H9 (cell line): ENCODE results near the gene DNAJC11. TPM values are rescaled to one million over a fixed set of nuclear protein-coding genes. Genes with fewer than 3 reads are reported as not detected.

ENCODE experiments used
- DNase-seq: peaks from one replicate; pipeline ENCODE4 v3.0.0-alpha.2; 2017
- H2AFZ ChIP-seq: one replicate; pipeline ENCODE4 v1.6.1; 2013; ENCODE audit warnings: mild to moderate bottlenecking, low read length, control low read depth, moderate library complexity
- H2AK5ac ChIP-seq: 2 replicates; pipeline ENCODE4 v1.6.1; 2013; ENCODE audit warnings: low read length, control low read depth, mixed read lengths; ENCODE audit not compliant: insufficient read length
- H2BK120ac ChIP-seq: one replicate; pipeline ENCODE4 v1.6.1; 2013; ENCODE audit warnings: low read depth, mild to moderate bottlenecking, low read length, control low read depth, inconsistent platforms; ENCODE audit not compliant: poor library complexity, severe bottlenecking
- H2BK12ac ChIP-seq: 2 replicates; pipeline ENCODE4 v1.6.1; 2013; ENCODE audit warnings: low read length, control low read depth, mixed read lengths, low read depth; ENCODE audit not compliant: insufficient read length
- H2BK15ac ChIP-seq: 2 replicates; pipeline ENCODE4 v1.6.1; 2013; ENCODE audit warnings: low read depth, low read length, control low read depth
- H2BK20ac ChIP-seq: one replicate; pipeline ENCODE4 v1.6.1; 2013; ENCODE audit warnings: low read depth, mild to moderate bottlenecking, low read length, control low read depth, inconsistent platforms; ENCODE audit not compliant: poor library complexity, severe bottlenecking
- H2BK5ac ChIP-seq: 2 replicates; pipeline ENCODE4 v1.6.1; 2013; ENCODE audit warnings: low read length, control low read depth, mixed read lengths; ENCODE audit not compliant: insufficient read length
- H3K14ac ChIP-seq: 2 replicates; pipeline ENCODE4 v1.6.1; 2013; ENCODE audit warnings: low read length, control low read depth; ENCODE audit not compliant: insufficient read depth
- H3K18ac ChIP-seq: 2 replicates; pipeline ENCODE4 v1.6.1; 2013; ENCODE audit warnings: low read depth, mild to moderate bottlenecking, mixed read lengths, low read length, control low read depth; ENCODE audit not compliant: insufficient read length
- H3K23ac ChIP-seq: 2 replicates; pipeline ENCODE4 v1.6.1; 2013; ENCODE audit warnings: low read length, control low read depth, mixed read lengths, low read depth; ENCODE audit not compliant: insufficient read length
- H3K23me2 ChIP-seq: 2 replicates; pipeline ENCODE4 v1.6.1; 2013; ENCODE audit warnings: low read depth, mild to moderate bottlenecking, mixed read lengths, low read length, control low read depth; ENCODE audit not compliant: insufficient read length, poor library complexity, severe bottlenecking
- H3K27ac ChIP-seq: 2 replicates; pipeline ENCODE4 v1.5.1; 2013; ENCODE audit warnings: low read length, control low read depth, mixed read lengths, low read depth; ENCODE audit not compliant: insufficient read length
- H3K27me3 ChIP-seq: 2 replicates; pipeline ENCODE4 v1.6.1; 2013; ENCODE audit warnings: low read length, control low read depth, inconsistent platforms; ENCODE audit not compliant: insufficient read depth
- H3K4ac ChIP-seq: 2 replicates; pipeline ENCODE4 v1.6.1; 2013; ENCODE audit warnings: low read depth, mild to moderate bottlenecking, control low read depth, inconsistent platforms, low read length, moderate library complexity
- H3K4me1 ChIP-seq: 2 replicates; pipeline ENCODE4 v1.6.1; 2013; ENCODE audit warnings: low read length, control low read depth, inconsistent platforms; ENCODE audit not compliant: insufficient read depth
- H3K4me2 ChIP-seq: 2 replicates; pipeline ENCODE4 v1.6.1; 2013; ENCODE audit warnings: low read length, control low read depth, mixed read lengths; ENCODE audit not compliant: insufficient read length, insufficient read depth
- H3K56ac ChIP-seq: 2 replicates; pipeline ENCODE4 v1.6.1; 2013; ENCODE audit warnings: low read depth, mild to moderate bottlenecking, mixed read lengths, low read length, control low read depth; ENCODE audit not compliant: insufficient read length
- H3K79me1 ChIP-seq: 2 replicates; pipeline ENCODE4 v1.6.1; 2013; ENCODE audit warnings: low read depth, mild to moderate bottlenecking, moderate library complexity, low read length, control low read depth, inconsistent platforms; ENCODE audit not compliant: insufficient read depth, poor library complexity, severe bottlenecking
- H3K79me2 ChIP-seq: 2 replicates; pipeline ENCODE4 v1.6.1; 2013; ENCODE audit warnings: low read length, control low read depth, inconsistent platforms; ENCODE audit not compliant: insufficient read depth
- H3K9ac ChIP-seq: 2 replicates; pipeline ENCODE4 v1.6.1; 2013; ENCODE audit warnings: low read length, control low read depth, mixed read lengths; ENCODE audit not compliant: insufficient read length; ENCODE audit errors: extremely low read depth
- H3K9me3 ChIP-seq: one replicate; pipeline ENCODE4 v1.6.1; 2013; ENCODE audit warnings: low read depth, low read length, inconsistent platforms; ENCODE audit not compliant: control insufficient read depth
- H3T11ph ChIP-seq: one replicate; pipeline ENCODE4 v1.6.1; 2013; ENCODE audit warnings: mild to moderate bottlenecking, low read length, control low read depth, inconsistent platforms
- H4K20me1 ChIP-seq: one replicate; pipeline ENCODE4 v1.6.1; 2013; ENCODE audit not compliant: control insufficient read depth, insufficient read length, insufficient read depth
- H4K5ac ChIP-seq: 2 replicates; pipeline ENCODE4 v1.6.1; 2013; ENCODE audit warnings: low read depth, mild to moderate bottlenecking, mixed read lengths, low read length, control low read depth; ENCODE audit not compliant: insufficient read length
- H4K8ac ChIP-seq: replicated peaks from 2 replicates; pipeline ENCODE4 v1.6.1; 2013; ENCODE audit warnings: low read length, control low read depth, mixed read lengths, low read depth; ENCODE audit not compliant: insufficient read length
- H4K91ac ChIP-seq: 2 replicates; pipeline ENCODE4 v1.6.1; 2013; ENCODE audit warnings: low read depth, mild to moderate bottlenecking, moderate library complexity, mixed read lengths, low read length, control low read depth; ENCODE audit not compliant: insufficient read length
- H3K27ac Mint-ChIP-seq, 3 experiments: 2 replicates in 2 of 3; 3 replicates in 1 of 3; pipeline ENCODE4 v1.8.0; 2020 to 2021; ENCODE audit warnings: mixed read lengths in 3 of 3, mild to moderate bottlenecking in 1 of 3, moderate library complexity in 1 of 3
- H3K27me3 Mint-ChIP-seq: 2 replicates; pipeline ENCODE4 v1.8.0; 2021; ENCODE audit warnings: low read depth, mild to moderate bottlenecking, moderate library complexity, mixed read lengths
- H3K36me3 Mint-ChIP-seq, 3 experiments: 2 replicates in 2 of 3; 3 replicates in 1 of 3; pipeline ENCODE4 v1.8.0; 2020 to 2021; ENCODE audit warnings: low read depth in 3 of 3, mixed read lengths in 3 of 3; ENCODE audit not compliant: insufficient read depth in 1 of 3
- H3K4me1 Mint-ChIP-seq, 2 experiments: 2 replicates each; pipeline ENCODE4 v1.8.0; 2020; ENCODE audit warnings: mixed read lengths in 2 of 2
- H3K4me3 Mint-ChIP-seq, 2 experiments: 2 replicates in 1 of 2; 3 replicates in 1 of 2; pipeline ENCODE4 v1.8.0; 2020 to 2021; ENCODE audit warnings: mild to moderate bottlenecking in 2 of 2, mixed read lengths in 2 of 2, moderate library complexity in 1 of 2
- H3K9me3 Mint-ChIP-seq, 2 experiments: 2 replicates in 1 of 2; 3 replicates in 1 of 2; pipeline ENCODE4 v1.8.0; 2020; ENCODE audit warnings: mild to moderate bottlenecking in 2 of 2, mixed read lengths in 2 of 2, moderate library complexity in 1 of 2
- WGBS: extraction: QIAGEN DNeasy Blood & Tissue Kit; methylation state at CpG from one replicate; pipeline ENCODE4 v1.1.7; 2013; ENCODE audit warnings: missing lambda C conversion rate, low lambda C conversion rate, mixed read lengths; ENCODE audit not compliant: insufficient read length; ENCODE audit errors: extremely low coverage; 5-methylcytosine and 5-hydroxymethylcytosine counted together
- total RNA-seq: library from RNA; stranded (reverse); gene quantifications from 2 replicates; pipeline ENCODE4 v1.2.1, GENCODE V29; 2021
- TF ChIP-seq, protein P1 (sequence below): fragments of 200-600 bp; sonication (generic); conservative IDR thresholded peaks from 3 replicates; pipeline ENCODE4 v1.8.0; 2021; ENCODE audit warnings: antibody characterized with exemption, mild to moderate bottlenecking

The DNAJC11 gene
- total RNA-seq, 1 experiment from 2014 or later, result 88.5 TPM

DNA sequence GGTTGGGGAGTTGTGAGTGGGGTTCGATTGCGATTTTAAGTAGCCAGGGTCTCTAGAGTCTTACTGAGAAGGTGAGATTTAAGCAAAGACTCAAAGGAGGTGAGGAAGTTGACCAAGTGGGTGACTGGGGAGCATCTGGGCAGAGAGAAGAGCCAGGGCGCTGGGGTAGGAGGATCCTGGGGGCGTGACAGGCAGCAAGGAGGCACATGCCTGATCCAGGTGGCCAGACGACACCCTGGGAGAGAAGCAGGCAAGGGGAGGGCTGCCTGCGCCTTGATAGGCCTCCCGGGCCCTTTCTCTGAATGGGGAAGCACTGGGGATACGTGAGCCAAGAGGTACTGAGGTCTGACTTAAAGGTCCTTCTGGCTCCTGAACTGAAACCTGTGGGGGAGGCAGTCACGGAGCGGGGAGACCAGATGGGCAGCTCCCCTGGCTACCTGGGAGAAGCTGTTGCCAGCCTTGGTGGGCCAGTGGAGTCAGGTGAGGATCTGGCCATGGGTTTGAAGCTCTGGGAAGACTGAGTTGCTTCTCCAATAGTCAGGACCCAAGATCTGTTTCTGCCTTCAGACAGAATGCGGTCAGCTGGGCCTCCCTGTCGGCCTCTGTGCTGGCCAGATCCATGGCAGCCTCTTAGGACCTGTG is 116.4 kb downstream of the DNAJC11 start:
- Histone ChIP-seq H3K4ac (no peak overlapping the region), H2BK12ac (no peak overlapping the region), H2BK120ac (no peak overlapping the region), H2AK5ac (no peak overlapping the region), H3K9me3 (no peaks in the 10 kb centered on the region), H3K9ac (no peak overlapping the region), H4K20me1 (no peaks in the 10 kb centered on the region), H3K4me2 (no peak overlapping the region), H3K4me1 (no peaks in the 10 kb centered on the region), H4K91ac (no peak overlapping the region), H2BK20ac (no peak overlapping the region), H3K56ac (no peak overlapping the region), H3K23ac (no peak overlapping the region), H3K23me2 (peaks cover 6% of the 10 kb centered on the region), H4K8ac (no peak overlapping the region), H2BK15ac (no peak overlapping the region), H2AFZ (no peak overlapping the region), H3K27me3 (no peaks in the 10 kb centered on the region), H3K79me1 (peaks cover 4% of the 10 kb centered on the region), H3K18ac (no peak overlapping the region), H3T11ph (no peak overlapping the region), H2BK5ac (no peak overlapping the region), H3K27ac (no peak overlapping the region), H4K5ac (no peak overlapping the region), H3K79me2 (no peaks in the 10 kb centered on the region), H3K14ac (no peak overlapping the region; the same call in 1 of the 2 replicates)
- DNase-seq, result no peak
- TF ChIP-seq, protein P1, sequence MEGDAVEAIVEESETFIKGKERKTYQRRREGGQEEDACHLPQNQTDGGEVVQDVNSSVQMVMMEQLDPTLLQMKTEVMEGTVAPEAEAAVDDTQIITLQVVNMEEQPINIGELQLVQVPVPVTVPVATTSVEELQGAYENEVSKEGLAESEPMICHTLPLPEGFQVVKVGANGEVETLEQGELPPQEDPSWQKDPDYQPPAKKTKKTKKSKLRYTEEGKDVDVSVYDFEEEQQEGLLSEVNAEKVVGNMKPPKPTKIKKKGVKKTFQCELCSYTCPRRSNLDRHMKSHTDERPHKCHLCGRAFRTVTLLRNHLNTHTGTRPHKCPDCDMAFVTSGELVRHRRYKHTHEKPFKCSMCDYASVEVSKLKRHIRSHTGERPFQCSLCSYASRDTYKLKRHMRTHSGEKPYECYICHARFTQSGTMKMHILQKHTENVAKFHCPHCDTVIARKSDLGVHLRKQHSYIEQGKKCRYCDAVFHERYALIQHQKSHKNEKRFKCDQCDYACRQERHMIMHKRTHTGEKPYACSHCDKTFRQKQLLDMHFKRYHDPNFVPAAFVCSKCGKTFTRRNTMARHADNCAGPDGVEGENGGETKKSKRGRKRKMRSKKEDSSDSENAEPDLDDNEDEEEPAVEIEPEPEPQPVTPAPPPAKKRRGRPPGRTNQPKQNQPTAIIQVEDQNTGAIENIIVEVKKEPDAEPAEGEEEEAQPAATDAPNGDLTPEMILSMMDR, result no peak
- Mint-ChIP-seq H3K27me3 (no peaks in the 10 kb centered on the region), H3K27ac (0 out of 7 replicates have a peak overlapping the region, but pooled peaks of 1 of the 3 experiments have one; percentile 69), H3K9me3 (no peaks in the 10 kb centered on the region), H3K4me3 (no peak overlapping the region), H3K36me3 (peaks cover 9 to 41% (median 24%) of the 10 kb centered on the region in 3 experiments; a peak in 6 of 7 replicates), H3K4me1 (peaks cover 5 to 9% of the 10 kb centered on the region in 2 experiments)
- WGBS, result no CpG with 5 or more reads among the region's 12 CpGs

Other genes with a start within 250 kb of the DNAJC11 start
- 18.3 and 19.4 TPM in 2 replicates for gene TNFRSF25, start 235.6 kb downstream of the DNAJC11 start, total RNA-seq
- gene PLEKHG5, start 210.1 kb downstream of the DNAJC11 start, total RNA-seq, result 20.7 and 22.3 TPM in 2 replicates
- gene NOL9, start 147.3 kb downstream of the DNAJC11 start, total RNA-seq, result 49.4 and 50.4 TPM in 2 replicates
- gene TAS1R1, start 146.5 kb downstream of the DNAJC11 start, total RNA-seq, result not detected in 2 replicates
- gene ZBTB48, start 121.8 kb downstream of the DNAJC11 start, total RNA-seq, result 30.3 and 33.2 TPM in 2 replicates
- gene KLHL21, start 98.9 kb downstream of the DNAJC11 start, total RNA-seq, result 31.9 and 32.7 TPM in 2 replicates
- gene PHF13, start 88.1 kb downstream of the DNAJC11 start, total RNA-seq, result 55.8 and 56.4 TPM in 2 replicates
- 14.0 and 15.3 TPM in 2 replicates for gene THAP3, start 76.9 kb downstream of the DNAJC11 start, total RNA-seq
- gene CAMTA1, start 83.6 kb upstream of the DNAJC11 start, total RNA-seq, result 115 and 116 TPM in 2 replicates